ENCODE results near the gene BEGAIN.

DNA sequence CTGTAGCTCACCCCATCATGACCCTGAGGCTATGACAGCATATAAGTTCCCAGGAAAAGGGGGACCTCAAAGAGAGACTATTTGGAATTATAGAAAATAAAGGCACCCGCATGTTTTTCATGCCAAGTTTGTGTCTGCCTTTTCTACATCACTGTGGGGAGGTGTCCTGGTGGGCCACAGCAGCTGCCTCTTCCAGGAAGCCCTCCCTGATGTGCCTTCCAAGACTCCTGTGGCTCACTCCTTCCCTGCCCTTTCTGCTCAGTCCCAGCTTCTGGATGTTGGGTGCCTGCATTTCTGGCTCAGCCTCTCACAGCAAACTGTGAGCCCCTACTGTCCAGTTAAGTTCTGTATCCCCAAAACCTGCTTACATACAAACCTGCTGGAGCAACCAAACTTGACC is 36.3 kb upstream of the BEGAIN start:
- TF ChIP-seq POLR2AphosphoS5 (IDR thresholded peaks at IDR 0.05): no peak
- TF ChIP-seq, protein P1, sequence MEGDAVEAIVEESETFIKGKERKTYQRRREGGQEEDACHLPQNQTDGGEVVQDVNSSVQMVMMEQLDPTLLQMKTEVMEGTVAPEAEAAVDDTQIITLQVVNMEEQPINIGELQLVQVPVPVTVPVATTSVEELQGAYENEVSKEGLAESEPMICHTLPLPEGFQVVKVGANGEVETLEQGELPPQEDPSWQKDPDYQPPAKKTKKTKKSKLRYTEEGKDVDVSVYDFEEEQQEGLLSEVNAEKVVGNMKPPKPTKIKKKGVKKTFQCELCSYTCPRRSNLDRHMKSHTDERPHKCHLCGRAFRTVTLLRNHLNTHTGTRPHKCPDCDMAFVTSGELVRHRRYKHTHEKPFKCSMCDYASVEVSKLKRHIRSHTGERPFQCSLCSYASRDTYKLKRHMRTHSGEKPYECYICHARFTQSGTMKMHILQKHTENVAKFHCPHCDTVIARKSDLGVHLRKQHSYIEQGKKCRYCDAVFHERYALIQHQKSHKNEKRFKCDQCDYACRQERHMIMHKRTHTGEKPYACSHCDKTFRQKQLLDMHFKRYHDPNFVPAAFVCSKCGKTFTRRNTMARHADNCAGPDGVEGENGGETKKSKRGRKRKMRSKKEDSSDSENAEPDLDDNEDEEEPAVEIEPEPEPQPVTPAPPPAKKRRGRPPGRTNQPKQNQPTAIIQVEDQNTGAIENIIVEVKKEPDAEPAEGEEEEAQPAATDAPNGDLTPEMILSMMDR (IDR thresholded peaks at IDR 0.05): no peak
- TF ChIP-seq POLR2A (IDR thresholded peaks at IDR 0.05; ENCODE audit: low read depth): no peak

Data from esophagus muscularis mucosa (tissue), 3 donors.